ENCODE measurements around the gene PFDN5. TPM values are rescaled to one million over a fixed set of nuclear protein-coding genes. Genes with fewer than 3 reads are reported as not detected.

PFDN5 gene
- total RNA-seq, 1 donor, result 323 TPM

- no peaks in the 10 kb centered on the region for H3K27me3 ChIP-seq (ENCODE audit: insufficient read depth, low read length)
- H3K79me2 ChIP-seq (ENCODE audit: insufficient read depth, low read length), result no peaks in the 10 kb centered on the region
- no peak for TF ChIP-seq CTCF (IDR thresholded peaks at IDR 0.05; ENCODE audit: extremely low read depth, low read depth, low read length)
- no peak overlapping the region for H2AFZ ChIP-seq (ENCODE audit: low read length)
- no peak overlapping the region for H3K27ac ChIP-seq (ENCODE audit: low read depth, low read length)
- no peak overlapping the region for H3K4me3 ChIP-seq (ENCODE audit: insufficient read depth, low read length)
- no peaks in the 10 kb centered on the region for H3K4me1 ChIP-seq (ENCODE audit: insufficient read depth, low read length)
- peaks cover 45% of the 10 kb centered on the region for H3K36me3 ChIP-seq (ENCODE audit: insufficient read depth, low read length)
- no peak overlapping the region for H3K4me2 ChIP-seq (ENCODE audit: insufficient read depth, low read length)
- peak; percentile 65 for DNase-seq (ENCODE audit: insufficient read length, low spot score, missing footprints)
- H4K20me1 ChIP-seq (ENCODE audit: insufficient read depth, low read length), result no peaks in the 10 kb centered on the region
- H3K9me3 ChIP-seq (ENCODE audit: low read depth, low read length), result no peaks in the 10 kb centered on the region
These were observed 17.4 kb upstream of the PFDN5 start for GRCh38 chr12:53277981-53278380.

- DNase-seq (ENCODE audit: insufficient read length, low spot score, missing footprints), result no peak
- Histone ChIP-seq H2AFZ (ENCODE audit: low read length) (no peak overlapping the region), H3K27ac (ENCODE audit: low read depth, low read length) (no peak overlapping the region), H3K9me3 (ENCODE audit: low read depth, low read length) (no peaks in the 10 kb centered on the region), H3K4me2 (ENCODE audit: insufficient read depth, low read length) (no peak overlapping the region), H3K36me3 (ENCODE audit: insufficient read depth, low read length) (peaks cover 47% of the 10 kb centered on the region), H3K4me1 (ENCODE audit: insufficient read depth, low read length) (no peaks in the 10 kb centered on the region), H3K79me2 (ENCODE audit: insufficient read depth, low read length) (no peaks in the 10 kb centered on the region), H3K4me3 (ENCODE audit: insufficient read depth, low read length) (no peak overlapping the region), H3K27me3 (ENCODE audit: insufficient read depth, low read length) (no peaks in the 10 kb centered on the region), H4K20me1 (ENCODE audit: insufficient read depth, low read length) (no peaks in the 10 kb centered on the region)
- no peak for TF ChIP-seq CTCF (IDR thresholded peaks at IDR 0.05; ENCODE audit: extremely low read depth, low read depth, low read length)
These were observed 16.0 kb upstream of the PFDN5 start for GRCh38 chr12:53279283-53279869.

- no peak overlapping the region for H3K4me2 ChIP-seq (ENCODE audit: insufficient read depth, low read length)
- no peaks in the 10 kb centered on the region for H3K79me2 ChIP-seq (ENCODE audit: insufficient read depth, low read length)
- no peak for TF ChIP-seq CTCF (IDR thresholded peaks at IDR 0.05; ENCODE audit: extremely low read depth, low read depth, low read length)
- H3K27me3 ChIP-seq (ENCODE audit: insufficient read depth, low read length), result no peaks in the 10 kb centered on the region
- no peaks in the 10 kb centered on the region for H3K4me1 ChIP-seq (ENCODE audit: insufficient read depth, low read length)
- no peak overlapping the region for H2AFZ ChIP-seq (ENCODE audit: low read length)
- H3K36me3 ChIP-seq (ENCODE audit: insufficient read depth, low read length), result peaks cover 50% of the 10 kb centered on the region
- H4K20me1 ChIP-seq (ENCODE audit: insufficient read depth, low read length), result no peaks in the 10 kb centered on the region
- DNase-seq (ENCODE audit: insufficient read length, low spot score, missing footprints), result no peak
- H3K4me3 ChIP-seq (ENCODE audit: insufficient read depth, low read length), result no peak overlapping the region
- no peak overlapping the region for H3K27ac ChIP-seq (ENCODE audit: low read depth, low read length)
- H3K9me3 ChIP-seq (ENCODE audit: low read depth, low read length), result no peaks in the 10 kb centered on the region
These were observed 15.3 kb upstream of the PFDN5 start for GRCh38 chr12:53279888-53280498.

DNA sequence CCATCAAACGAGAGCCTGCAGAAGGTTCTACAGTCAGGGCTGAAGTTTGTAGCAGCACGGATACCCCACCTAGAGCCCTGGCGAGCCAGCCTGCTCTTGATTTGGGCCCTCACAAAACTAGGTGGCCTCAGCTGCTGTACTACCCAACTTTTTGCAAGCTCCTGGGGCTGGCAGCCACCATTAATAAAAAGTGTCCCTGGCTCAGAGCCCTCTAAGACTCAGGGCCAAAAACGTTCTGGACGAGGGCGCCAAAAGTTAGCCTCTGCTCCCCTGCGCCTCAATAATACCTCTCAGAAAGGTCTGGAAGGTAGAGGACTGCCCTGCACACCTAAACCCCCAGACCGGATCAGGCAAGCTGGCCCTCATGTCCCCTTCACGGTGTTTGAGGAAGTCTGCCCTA lies 8.9 kb upstream of the PFDN5 start:
- no peak overlapping the region for H3K27ac ChIP-seq (ENCODE audit: low read depth, low read length)
- no peaks in the 10 kb centered on the region for H3K9me3 ChIP-seq (ENCODE audit: low read depth, low read length)
- peaks cover 28% of the 10 kb centered on the region for H3K36me3 ChIP-seq (ENCODE audit: insufficient read depth, low read length)
- no peaks in the 10 kb centered on the region for H3K27me3 ChIP-seq (ENCODE audit: insufficient read depth, low read length)
- peaks cover 19% of the 10 kb centered on the region for H3K4me1 ChIP-seq (ENCODE audit: insufficient read depth, low read length)
- no peak overlapping the region for H2AFZ ChIP-seq (ENCODE audit: low read length)
- H3K79me2 ChIP-seq (ENCODE audit: insufficient read depth, low read length), result peaks cover under 1% of the 10 kb centered on the region
- DNase-seq (ENCODE audit: insufficient read length, low spot score, missing footprints), result no peak
- H3K4me2 ChIP-seq (ENCODE audit: insufficient read depth, low read length), result no peak overlapping the region
- no peak for TF ChIP-seq CTCF (IDR thresholded peaks at IDR 0.05; ENCODE audit: extremely low read depth, low read depth, low read length)
- no peaks in the 10 kb centered on the region for H4K20me1 ChIP-seq (ENCODE audit: insufficient read depth, low read length)
- H3K4me3 ChIP-seq (ENCODE audit: insufficient read depth, low read length), result no peak overlapping the region
